ENCODE results near the gene LRGUK. TPM values are rescaled to one million over a fixed set of nuclear protein-coding genes. Genes with fewer than 3 reads are reported as not detected.

Gene LRGUK
- 4.7 TPM for total RNA-seq

GRCh38 chr7:134126966-134127848 is at the start of gene LRGUK:
TSS of gene LRGUK (plus strand) at chr7:134127340. CDS start at chr7:134127368, 28 bp downstream.

Other genes with a start within 250 kb of the LRGUK start
- gene SLC35B4, start 189.6 kb downstream of the LRGUK start, total RNA-seq: 21.0 TPM